Panc1 (cell line): ENCODE data around the gene MNDA. TPM values are rescaled to one million over a fixed set of nuclear protein-coding genes. Genes with fewer than 3 reads are reported as not detected.

Experiments
- ATAC-seq: fragments of 200-7000 bp; cut with Tn5 transposase; 2 replicates; pipeline ENCODE4 v1.9.1; 2020; ENCODE audit warnings: mild to moderate bottlenecking, moderate library complexity
- BruUV-seq: library from RNA; stranded (reverse); fragments of 400-500 nt; replicated peaks from 2 replicates; lab custom pipeline; 2021; lab: Mats Ljungman, UMichigan
- CTCF ChIA-PET: fragments of 300-600 bp; sonication (Branson Sonifier 250); formaldehyde crosslinking; loops from one replicate; lab custom pipeline; 2022; ENCODE audit warnings: antibody characterized with exemption; lab: Charles Lee
- POLR2A ChIA-PET: fragments of 300-600 bp; sonication (Branson Sonifier 250); formaldehyde crosslinking; loops from one replicate; lab custom pipeline; 2022; ENCODE audit warnings: antibody characterized with exemption; lab: Charles Lee
- DNase-seq: peaks from one replicate; pipeline ENCODE4 v3.0.0-alpha.2; 2010; ENCODE audit warnings: low read depth, low spot score
- H3K27ac ChIP-seq: 2 replicates; pipeline ENCODE4 v1.5.1; 2011; ENCODE audit warnings: mild to moderate bottlenecking, low read length, inconsistent platforms
- H3K27me3 ChIP-seq: fragments of 200-500 bp; sonication (Bioruptor generic); 2 replicates; pipeline ENCODE4 v1.6.0; 2014; ENCODE audit warnings: low read length, inconsistent platforms; ENCODE audit not compliant: control insufficient read depth, insufficient read depth
- H3K36me3 ChIP-seq: fragments of 200-500 bp; sonication (Bioruptor generic); 2 replicates; pipeline ENCODE4 v1.5.1; 2014; ENCODE audit warnings: inconsistent platforms, mild to moderate bottlenecking, low read length, moderate library complexity; ENCODE audit not compliant: control insufficient read depth, insufficient read depth
- H3K4me1 ChIP-seq: 2 replicates; pipeline ENCODE4 v1.5.1; 2011; ENCODE audit warnings: inconsistent platforms, mild to moderate bottlenecking, low read length, moderate library complexity; ENCODE audit not compliant: control insufficient read depth, insufficient read depth
- H3K4me3 ChIP-seq, 2 experiments: 2 replicates each; pipeline ENCODE4 v1.5.1; 2011 to 2012; ENCODE audit warnings: low read depth in 2 of 2, low read length in 2 of 2, mild to moderate bottlenecking in 2 of 2, inconsistent platforms in 1 of 2, moderate library complexity in 1 of 2
- H3K9me3 ChIP-seq: fragments of 200-500 bp; sonication (Bioruptor generic); 2 replicates; pipeline ENCODE4 v1.5.1; 2014; ENCODE audit warnings: low read depth, mild to moderate bottlenecking, inconsistent platforms, low read length, moderate library complexity; ENCODE audit not compliant: control insufficient read depth, insufficient read depth
- CTCF ChIP-seq: fragments of 450-650 bp; IDR thresholded peaks from 2 replicates; pipeline ENCODE4 v1.5.1; 2017; ENCODE audit warnings: mild to moderate bottlenecking
- POLR2AphosphoS5 ChIP-seq: IDR thresholded peaks from 2 replicates; pipeline ENCODE4 v1.6.1; 2012; ENCODE audit warnings: mild to moderate bottlenecking, low read depth, low read length, moderate library complexity
- REST ChIP-seq, 2 experiments: IDR thresholded peaks; 2 replicates each; pipeline ENCODE4 v1.6.1; 2011 to 2012; ENCODE audit warnings: low read depth in 2 of 2, control low read depth in 1 of 2, low read length in 1 of 2, mild to moderate bottlenecking in 1 of 2, moderate library complexity in 1 of 2; ENCODE audit not compliant: insufficient read depth in 1 of 2
- SIN3A ChIP-seq: IDR thresholded peaks from 2 replicates; pipeline ENCODE4 v1.6.1; 2012; ENCODE audit warnings: low read depth, mild to moderate bottlenecking, low read length, moderate library complexity, borderline replicate concordance; ENCODE audit not compliant: insufficient read depth
- TCF7L2 ChIP-seq: IDR thresholded peaks from 2 replicates; pipeline ENCODE4 v1.6.1; 2011; ENCODE audit warnings: mild to moderate bottlenecking, low read depth, low read length, inconsistent platforms
- in situ Hi-C: cut with HindIII; loops from 2 replicates; pipeline ENCODE4 v1.10.0; 2016; ENCODE audit warnings: low sequenced_read_pairs, low pct_unique_long_range_greater_than_20kb
- intact Hi-C: fragments of 100-400 bp; cut with micrococcal nuclease; formaldehyde crosslinking; loops from one replicate; pipeline ENCODE4 v1.10.0; 2022; ENCODE audit not compliant: unreplicated experiment
- total RNA-seq: library from RNA; stranded (reverse); gene quantifications from one replicate; pipeline ENCODE4 v1.2.1, GENCODE V29; 2021; ENCODE audit not compliant: unreplicated experiment

The MNDA gene
- total RNA-seq, 1 experiment from 2014 or later: not detected

GRCh38 chr1:158836038-158836437, 4.9 kb downstream of the MNDA start:
- Histone ChIP-seq H3K27me3 (no peaks in the 10 kb centered on the region), H3K4me3 (no peak overlapping the region), H3K27ac (no peak overlapping the region), H3K4me1 (no peaks in the 10 kb centered on the region), H3K36me3 (no peaks in the 10 kb centered on the region), H3K9me3 (peaks cover 5% of the 10 kb centered on the region; the same call in 1 of the 2 replicates)
- CTCF ChIA-PET: no interaction called here
- ATAC-seq: no peak
- DNase-seq: no peak
- BruUV-seq: no TSS peak
- POLR2A ChIA-PET: no interaction called here
- intact Hi-C loops: no loop called here
- in situ Hi-C loops: no loop called here
- TF ChIP-seq REST (IDR thresholded peaks at IDR 0.05; ENCODE audit: insufficient read depth in 1 of 2, low read depth in 2 of 2, low read length in 1 of 2): no peak
- TF ChIP-seq POLR2AphosphoS5: no peak
- no peak for TF ChIP-seq TCF7L2
- no peak for TF ChIP-seq SIN3A
- TF ChIP-seq CTCF: no peak

GRCh38 chr1:158838660-158839059, 7.5 kb downstream of the MNDA start:
- Histone ChIP-seq H3K27me3 (no peaks in the 10 kb centered on the region), H3K27ac (no peak overlapping the region), H3K4me3 (no peak overlapping the region), H3K9me3 (peaks cover 5% of the 10 kb centered on the region; the same call in 1 of the 2 replicates), H3K36me3 (no peaks in the 10 kb centered on the region), H3K4me1 (no peaks in the 10 kb centered on the region)
- in situ Hi-C loops (no loop called here), intact Hi-C loops (no loop called here)
- ChIA-PET POLR2A (no interaction called here), CTCF (no interaction called here)
- DNase-seq: no peak
- no peak for ATAC-seq
- no TSS peak for BruUV-seq
- TF ChIP-seq TCF7L2: no peak
- TF ChIP-seq CTCF: no peak
- TF ChIP-seq REST (IDR thresholded peaks at IDR 0.05; ENCODE audit: insufficient read depth in 1 of 2, low read depth in 2 of 2, low read length in 1 of 2): no peak
- TF ChIP-seq POLR2AphosphoS5: no peak
- TF ChIP-seq SIN3A: no peak
